Heart right ventricle (tissue), 16 donors: Measurements from ENCODE around the gene LEMD2. TPM values are rescaled to one million over a fixed set of nuclear protein-coding genes. Genes with fewer than 3 reads are reported as not detected.

ENCODE experiments used
- ATAC-seq, 8 donors: fragments of 200-7000 bp; cut with Tn5 transposase; one replicate each; pipeline ENCODE4 v1.9.1; 2020; ENCODE audit warnings: mild to moderate bottlenecking in 8 of 8, moderate library complexity in 8 of 8, moderate number of reproducible peaks in 1 of 8
- DNase-seq, 2 donors: peaks; one replicate each; pipeline ENCODE4 v3.0.0-alpha.2; 2020
- H3K27ac ChIP-seq, 10 donors: fragments of 200-600 bp; sonication (generic) in 2 of 10; one replicate each; pipeline versions ENCODE4 v1.5.0 to v1.8.0; 2020 to 2022; ENCODE audit warnings: mild to moderate bottlenecking in 3 of 10
- H3K27me3 ChIP-seq, 7 donors: fragments of 200-600 bp; one replicate each; pipeline ENCODE4 v1.8.0; 2021 to 2022; ENCODE audit warnings: mild to moderate bottlenecking in 2 of 7
- H3K36me3 ChIP-seq, 9 donors: fragments of 200-600 bp; sonication (generic) in 1 of 9; one replicate each; pipeline versions ENCODE4 v1.5.0 to v1.8.0; 2020 to 2022; ENCODE audit warnings: mild to moderate bottlenecking in 2 of 9
- H3K4me1 ChIP-seq, 9 donors: fragments of 200-600 bp; sonication (generic) in 1 of 9; one replicate each; pipeline versions ENCODE4 v1.5.0 to v1.8.0; 2020 to 2022; ENCODE audit warnings: mild to moderate bottlenecking in 4 of 9
- H3K4me3 ChIP-seq, 10 donors: fragments of 200-600 bp; sonication (generic) in 2 of 10; one replicate each; pipeline versions ENCODE4 v1.5.0 to v1.8.0; 2020 to 2022; ENCODE audit warnings: mild to moderate bottlenecking in 7 of 10, moderate library complexity in 2 of 10
- H3K9me3 ChIP-seq, 11 donors: fragments of 200-600 bp in 10 of 11; sonication (generic) in 2 of 11; one replicate each; pipeline versions ENCODE4 v1.5.0 to v1.8.0; 2013 to 2022; ENCODE audit warnings: mild to moderate bottlenecking in 2 of 11, control low read depth in 1 of 11, moderate library complexity in 1 of 11
- CTCF ChIP-seq, 9 donors: fragments of 200-600 bp; sonication (generic) in 2 of 9; IDR thresholded peaks; one replicate each; pipeline versions ENCODE4 v1.5.0 to v1.8.0; 2021 to 2022; ENCODE audit warnings: antibody characterized with exemption in 9 of 9, mild to moderate bottlenecking in 5 of 9, moderate library complexity in 1 of 9
- WGBS, 2 donors: extraction: QIAGEN DNeasy Blood & Tissue Kit; methylation state at CpG; one replicate each; pipeline ENCODE4 v1.1.7; 2013; ENCODE audit warnings: inconsistent platforms in 1 of 2; 5-methylcytosine and 5-hydroxymethylcytosine counted together
- intact Hi-C, 10 donors: fragments of 100-400 bp; cut with DNase I; formaldehyde crosslinking; loops; one replicate each; pipeline versions ENCODE4 v1.11.1 to v1.14.2; 2022
- polyA plus RNA-seq, 2 donors: library from polyadenylated mRNA; stranded (reverse); fragments of 200-250 nt; gene quantifications; one replicate each; pipeline ENCODE4 v1.2.3, GENCODE V29; 2013
- total RNA-seq, 10 donors: library from RNA; stranded (reverse); fragmentation: NEBNext Ultra II Directional in 3 of 10; extraction: Animal tissue kit (Norgen Biotek cat#: 25700) in 3 of 10; gene quantifications; one replicate each; pipeline versions ENCODE4 v1.2.1 to v1.2.4, GENCODE V29; 2021 to 2023
- donor health status: Arrhythmogenic right ventricular cardiomyopathy.
- donor health status: ischemic (EF 13 %, LVEDD 7.1; RV severe dilation, severe dysfunction).
- donor health status: healthy with polysubstance abuse.
- donor health status: DM: no; HTN: yes; CAD: no.
- donor health status: DM: no; HTN: no; CAD: no.
- donor health status: ischemic (EF 25% LVEDD 6.9; RV normal size, moderate dysfunction).
- donor health status: ischemic (EF 25% LVEDD 5.7; RV mildly dilated, moderate dysfunction).
- donor health status: healthy.
- donor health status: DM: yes; HTN: yes; CAD: no.
- donor health status: Ischemic cardiomyopathy.
- donor health status: ischemic (EF 35%, LVEDD 5.7; RV mildly dilated, moderate dysfunction).
- donor health status: nonischemic (EF 11% LVEDD 7.7; RV severe dilation, severe dysfunction).
- donor health status: DM: yes; HTN: yes; CAD: no.
- donor health status: PGD.
- donor health status: ischemic (EF 29% LVEDD 5.4; RV normal size, mild dysfunction).
- donor health status: nonischemic (EF 23%, LVEDD 6.1; RV moderate dilation, normal function).

The LEMD2 gene
- total and polyA plus RNA-seq, 12 donors = 18.5 to 45.9 (median 27.0) TPM

GRCh38 chr6:33794910-33795623, 6.1 kb upstream of the LEMD2 start:
- ATAC-seq = peak in 1 of 8 donors; percentile 16
- WGBS, 2 donors = 42 to 55% methylated on average over 14 of the region's 14 CpGs
- intact Hi-C loops = no loop called here
- Histone ChIP-seq H3K4me3 (no peak overlapping the region), H3K27ac (no peak overlapping the region), H3K27me3 (peaks cover 0 to 48% (median 9%) of the 10 kb centered on the region in 7 donors), H3K36me3 (no peaks in the 10 kb centered on the region), H3K4me1 (no peaks in the 10 kb centered on the region), H3K9me3 (no peaks in the 10 kb centered on the region)
- no peak for TF ChIP-seq CTCF (IDR thresholded peaks at IDR 0.05)
- DNase-seq = no peak

- ATAC-seq = no peak
- no peak for TF ChIP-seq CTCF (IDR thresholded peaks at IDR 0.05)
- Histone ChIP-seq H3K36me3 (no peaks in the 10 kb centered on the region), H3K27me3 (peaks cover 0 to 35% (median 8%) of the 10 kb centered on the region in 7 donors), H3K4me3 (no peak overlapping the region), H3K9me3 (no peaks in the 10 kb centered on the region), H3K4me1 (peaks cover 0 to 8% (median 4%) of the 10 kb centered on the region in 9 donors), H3K27ac (no peak overlapping the region)
- 62 to 66% methylated on average over 10 of the region's 10 CpGs for WGBS, 2 donors
- no peak for DNase-seq
- intact Hi-C loops = no loop called here
Measured at GRCh38 chr6:33792981-33793380, 4.1 kb upstream of the LEMD2 start.

- no peak overlapping the region for H3K4me3 ChIP-seq
- no peak for TF ChIP-seq CTCF (IDR thresholded peaks at IDR 0.05)
- H3K27ac ChIP-seq = no peak overlapping the region
- DNase-seq (no peak), ATAC-seq (no peak)
- intact Hi-C loops = no loop called here
- 71 to 74% methylated on average over 7 of the region's 7 CpGs for WGBS, 2 donors
- peaks cover 0 to 27% (median 6%) of the 10 kb centered on the region in 7 donors for H3K27me3 ChIP-seq
- H3K9me3 ChIP-seq = no peaks in the 10 kb centered on the region
- H3K4me1 ChIP-seq = peaks cover 3 to 22% (median 18%) of the 10 kb centered on the region in 9 donors
- H3K36me3 ChIP-seq = peaks cover 0 to 6% (median 0%) of the 10 kb centered on the region in 9 donors
Measured at GRCh38 chr6:33791620-33792019, 2.7 kb upstream of the LEMD2 start.

- no peak for ATAC-seq
- peaks cover 0 to 20% (median 0%) of the 10 kb centered on the region in 7 donors for H3K27me3 ChIP-seq
- WGBS, 2 donors = 93 to 97% methylated on average over 5 of the region's 5 CpGs
- H3K36me3 ChIP-seq = peaks cover 0 to 12% (median 3%) of the 10 kb centered on the region in 9 donors
- no peak overlapping the region for H3K27ac ChIP-seq
- DNase-seq = no peak
- H3K9me3 ChIP-seq = no peaks in the 10 kb centered on the region
- no peak for TF ChIP-seq CTCF (IDR thresholded peaks at IDR 0.05)
- intact Hi-C loops = no loop called here
- no peak overlapping the region for H3K4me3 ChIP-seq
- peaks cover 7 to 29% (median 25%) of the 10 kb centered on the region in 9 donors for H3K4me1 ChIP-seq
Measured at GRCh38 chr6:33790910-33791309, 2.0 kb upstream of the LEMD2 start.
